Left renal pelvis (tissue), 4 donors: ENCODE results near the gene TPRG1. TPM values are rescaled to one million over a fixed set of nuclear protein-coding genes. Genes with fewer than 3 reads are reported as not detected.

Source experiments
- DNase-seq, 4 donors: peaks; one replicate each; pipeline ENCODE4 v3.0.0-alpha.2; 2013; ENCODE audit warnings: low read depth in 4 of 4, low spot score in 3 of 4
- polyA plus RNA-seq, 4 donors: library from polyadenylated mRNA; unstranded; fragments of 120-200 nt; gene quantifications; one replicate each; pipeline ENCODE4 v1.2.1, GENCODE V29; 2013; ENCODE audit not compliant: insufficient read length in 4 of 4

TPRG1 gene
- polyA plus RNA-seq, 4 donors = 0.53 to 2.0 (median 1.1) TPM

DNA sequence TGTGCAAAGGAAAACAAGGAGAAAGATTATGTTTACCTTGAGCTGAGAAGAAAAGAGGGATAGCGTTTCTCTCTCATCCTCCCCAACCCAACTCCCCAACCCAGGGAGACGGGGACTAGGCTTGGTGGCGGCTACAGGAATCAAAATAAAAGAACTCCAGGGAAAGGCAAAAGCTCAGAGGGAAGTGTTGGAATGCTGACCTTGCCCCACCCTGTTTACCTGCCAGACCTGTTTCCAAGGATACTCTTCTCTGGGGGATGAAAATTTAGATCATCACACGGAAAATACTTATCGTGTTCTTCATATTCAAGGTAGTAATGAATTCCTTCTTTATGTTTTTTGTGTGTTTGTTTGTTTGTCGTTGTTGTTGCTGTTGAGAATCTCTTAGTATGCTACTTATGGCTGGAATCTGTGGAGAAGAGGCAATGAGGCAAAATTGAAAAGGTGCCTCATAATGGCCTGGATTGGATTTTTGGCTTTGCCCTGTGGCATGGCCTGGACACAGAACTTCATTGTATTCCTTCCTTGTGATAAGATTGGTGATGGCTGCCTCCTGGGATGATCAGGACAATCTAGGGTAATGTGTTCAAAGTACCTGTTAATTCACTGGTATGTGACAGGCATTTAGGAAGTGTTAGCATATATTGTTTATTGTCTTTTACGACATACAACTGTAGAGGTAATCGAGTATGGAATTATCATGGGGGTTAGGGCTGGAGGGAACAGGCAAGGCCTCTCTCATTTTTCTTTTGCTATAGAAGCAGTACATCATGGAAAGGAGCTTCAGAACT lies 11.1 kb upstream of the TPRG1 start:
- no peak for DNase-seq

DNA sequence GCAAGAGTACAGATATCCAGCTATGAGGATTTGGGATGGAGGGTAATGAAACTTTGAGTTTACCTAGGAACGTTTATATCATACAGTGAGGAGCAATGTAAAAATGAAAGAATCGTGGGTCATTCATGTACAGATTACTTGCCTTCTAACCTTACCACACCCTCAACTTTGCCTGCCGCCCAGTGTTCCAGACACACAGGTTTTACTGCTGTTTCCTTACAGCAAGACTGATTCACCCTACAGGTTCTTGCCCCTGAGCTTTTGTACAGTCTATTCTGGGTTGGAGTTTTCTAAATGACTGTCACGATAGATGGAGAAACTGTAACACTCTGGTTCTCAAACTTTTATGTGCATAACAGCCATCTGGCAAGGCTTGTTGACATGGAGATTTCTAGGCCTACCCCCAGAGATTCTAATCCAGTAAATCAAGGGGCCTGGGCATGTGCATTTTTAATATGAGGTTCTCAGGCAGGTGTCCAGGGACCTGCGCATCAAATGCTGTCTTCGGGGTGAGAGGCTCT lies 6.6 kb upstream of the TPRG1 start:
- no peak for DNase-seq

DNA sequence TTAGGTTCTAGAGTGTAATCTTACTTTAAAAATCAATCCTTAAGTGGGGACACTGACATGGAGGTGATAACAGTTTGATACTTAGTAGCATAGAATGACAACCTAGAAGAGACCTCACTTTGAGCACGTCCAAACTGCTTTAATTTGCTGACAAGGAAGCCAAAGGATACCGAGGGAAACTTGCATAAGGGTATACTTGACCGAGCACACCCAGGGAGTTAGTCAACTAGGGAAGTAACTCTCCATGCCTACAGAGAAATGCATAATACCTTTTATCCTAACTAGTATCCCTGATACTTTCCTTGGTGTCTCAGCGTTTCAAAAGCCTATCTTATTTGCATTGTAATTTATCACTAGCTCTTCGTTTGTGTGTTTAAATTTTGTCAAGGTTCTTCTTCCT lies 5.5 kb upstream of the TPRG1 start:
- DNase-seq = no peak

DNA sequence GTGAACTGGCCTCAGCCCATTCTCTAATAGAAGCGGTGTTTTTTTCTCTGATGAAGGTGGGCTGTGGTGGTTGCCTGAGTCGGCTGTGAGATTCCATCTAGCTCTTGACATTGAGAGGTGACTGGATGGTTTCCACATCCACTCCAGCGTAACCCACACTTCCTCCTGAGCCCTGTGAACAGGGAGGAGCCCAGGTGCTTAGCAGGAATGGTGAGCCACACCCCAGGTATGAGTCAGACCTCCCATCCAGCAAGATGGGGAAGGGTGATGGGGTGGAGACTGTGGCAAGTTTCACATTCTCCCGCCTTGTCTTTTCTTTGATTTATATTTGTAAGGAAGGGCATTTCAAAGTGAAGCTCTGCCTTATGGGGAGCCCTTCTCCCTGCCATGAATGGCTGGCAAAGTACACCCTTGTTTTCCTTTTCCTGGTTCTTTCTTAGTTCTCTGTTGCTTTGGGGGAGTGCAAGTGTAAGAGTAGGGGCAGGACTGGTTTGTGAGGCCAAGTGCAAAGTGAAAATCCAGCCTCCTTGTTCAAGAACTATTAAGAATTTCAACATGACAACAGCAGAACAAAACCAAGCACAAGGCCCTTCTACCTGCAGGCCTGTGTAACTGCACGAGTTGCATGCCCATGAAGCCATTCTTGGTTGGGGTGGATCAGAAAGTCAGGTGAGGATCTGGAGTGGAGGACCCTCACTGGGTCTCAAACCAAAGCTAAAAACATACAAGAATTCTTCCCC lies 4.6 kb upstream of the TPRG1 start:
- no peak for DNase-seq

DNA sequence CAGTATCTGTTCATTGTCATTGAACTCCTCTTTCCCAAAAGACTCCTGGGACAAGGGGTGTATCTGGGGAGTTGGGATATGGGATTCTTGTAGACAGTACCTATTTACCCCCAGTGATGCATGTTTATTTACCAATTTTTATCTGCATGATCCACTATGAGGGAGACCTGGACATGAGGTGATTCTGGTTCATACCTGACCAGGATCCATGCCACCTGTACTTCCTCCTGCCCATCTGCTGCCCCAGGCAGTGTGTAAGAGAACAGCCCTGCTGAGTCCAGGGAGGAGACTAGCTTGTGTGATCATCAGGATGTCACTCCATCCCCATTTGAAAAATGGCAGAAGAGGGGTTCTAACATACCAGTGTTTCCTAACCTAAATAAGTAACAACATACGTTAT lies 3.1 kb upstream of the TPRG1 start:
- no peak for DNase-seq

DNA sequence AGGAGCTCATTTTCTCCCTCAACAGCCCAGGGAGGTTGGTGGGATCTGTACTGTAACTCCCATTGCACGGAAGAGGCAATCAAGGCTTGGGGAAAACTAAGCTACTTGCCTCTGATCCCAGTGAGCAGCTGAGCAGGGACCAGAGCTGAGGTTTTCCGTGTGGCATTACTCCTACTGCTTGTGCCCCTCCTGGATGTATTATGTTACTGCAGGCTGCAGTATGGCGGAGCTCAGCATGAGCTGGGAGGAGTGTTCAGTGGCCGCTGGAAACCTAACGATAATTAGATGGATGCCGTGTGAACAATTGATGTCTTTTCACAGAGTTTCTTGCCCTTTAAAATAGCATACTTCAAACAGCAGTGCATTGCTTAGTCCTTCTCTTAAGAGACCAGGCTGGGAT lies 2.0 kb upstream of the TPRG1 start:
- DNase-seq = no peak

DNA sequence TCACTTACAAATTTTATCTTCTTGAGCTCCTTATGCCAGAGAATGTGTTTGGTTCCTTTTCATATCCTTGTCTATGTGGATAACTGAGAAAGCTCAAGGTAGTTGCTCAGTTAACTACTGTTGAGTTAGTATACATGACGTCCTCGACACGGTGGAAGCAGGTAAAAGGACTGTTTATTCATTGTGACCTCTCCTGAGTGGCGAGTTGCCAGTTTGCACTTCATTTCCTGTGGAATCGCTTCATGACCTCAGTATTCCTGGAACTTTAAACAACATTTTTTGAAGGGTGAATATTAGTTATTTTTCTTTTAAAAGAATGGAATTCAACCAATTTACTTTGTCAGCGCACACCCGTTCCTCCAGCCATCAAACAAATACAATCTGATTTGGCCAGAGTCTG lies 1.2 kb upstream of the TPRG1 start:
- DNase-seq = no peak

DNA sequence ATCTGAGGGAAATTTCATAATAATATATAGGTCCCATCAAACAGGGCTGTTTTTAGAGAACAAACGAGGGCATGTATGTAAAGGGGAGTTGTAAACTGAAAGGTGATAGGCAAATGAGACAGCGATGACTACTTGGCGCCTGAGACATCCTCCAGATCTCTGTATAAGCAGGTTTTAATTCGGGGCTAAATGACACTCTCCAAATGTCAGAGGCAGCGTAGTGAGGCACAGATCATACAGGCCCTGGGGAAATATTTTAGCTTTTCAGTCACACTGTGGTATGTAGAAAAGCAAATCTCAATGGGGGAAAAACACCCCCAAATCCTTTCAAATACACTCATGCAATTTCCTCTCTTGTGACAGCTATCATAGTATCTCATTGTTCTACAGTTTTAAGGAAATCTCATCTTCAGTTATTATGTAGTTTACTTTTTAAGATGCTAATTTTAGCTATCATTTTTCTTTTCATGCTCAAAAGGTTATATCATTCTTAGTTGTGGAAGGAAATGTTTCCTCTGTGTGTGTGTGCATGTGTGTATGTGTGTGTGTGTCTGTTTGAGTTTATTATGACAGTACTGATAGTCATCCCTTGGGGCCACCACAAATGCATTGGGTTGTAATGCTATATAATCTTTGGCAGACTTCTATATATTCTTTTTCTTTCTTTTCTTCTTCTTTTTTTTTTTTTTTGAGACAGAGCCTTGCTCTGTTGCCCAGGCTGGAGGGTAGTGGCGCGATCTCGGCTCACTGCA lies 1.1 kb downstream of the TPRG1 start:
- DNase-seq = no peak

DNA sequence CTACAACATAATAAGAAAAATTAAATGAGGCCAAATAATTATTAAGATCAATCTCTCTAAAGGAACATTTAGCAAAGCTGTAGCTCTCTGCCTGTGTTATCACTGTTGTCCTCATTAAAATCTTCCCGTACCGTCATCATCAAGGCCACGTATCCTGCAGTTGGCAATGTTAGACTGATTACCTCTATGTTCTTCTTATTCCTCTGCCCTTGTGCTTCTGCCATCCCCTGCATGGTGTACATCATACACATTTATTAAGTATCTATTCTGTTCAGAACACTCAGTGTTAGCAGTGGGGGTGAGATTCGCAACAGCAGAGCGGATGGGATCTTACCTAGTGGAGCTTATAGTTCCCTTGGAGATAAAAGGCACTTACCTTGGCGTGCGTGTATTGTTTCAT lies 12.8 kb downstream of the TPRG1 start:
- no peak for DNase-seq

DNA sequence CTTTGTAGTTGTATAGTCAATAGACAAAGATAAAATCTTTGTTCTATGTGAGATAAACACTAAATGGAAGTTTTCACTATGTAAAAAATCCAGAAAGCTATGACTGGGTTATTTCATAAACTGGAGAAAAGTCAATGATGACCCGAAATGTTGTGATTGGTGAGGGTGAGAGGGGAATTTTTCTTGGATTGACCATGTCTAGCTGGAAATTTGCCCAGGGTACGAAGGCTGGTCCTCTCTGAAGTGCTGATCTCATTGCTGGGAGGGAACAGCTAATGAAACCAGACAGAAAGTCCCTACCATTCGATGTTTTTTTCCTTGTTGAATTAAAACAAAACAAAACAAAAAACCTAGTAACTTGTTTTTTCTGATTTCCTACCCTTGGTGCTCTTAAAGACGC lies 14.3 kb downstream of the TPRG1 start:
- DNase-seq = no peak

DNA sequence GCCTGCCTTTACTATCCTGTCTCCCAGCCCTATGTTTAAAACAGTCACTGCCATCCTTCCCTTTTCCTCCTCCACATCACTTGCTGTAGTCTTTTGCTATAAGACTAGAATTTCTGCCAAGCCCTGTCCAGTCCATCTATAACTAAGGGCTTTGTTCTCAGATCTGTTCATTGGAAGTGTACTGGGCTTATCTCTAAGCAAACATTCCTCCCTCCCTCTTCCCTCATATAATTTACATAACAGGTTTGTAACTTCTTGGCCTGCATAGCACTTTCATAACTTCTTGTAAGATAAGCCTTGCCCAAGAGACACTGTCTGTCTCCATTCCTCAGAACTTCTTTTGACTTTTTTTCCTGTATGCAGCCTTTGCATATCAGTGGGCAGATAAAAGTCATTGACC lies 16.7 kb downstream of the TPRG1 start:
- no peak for DNase-seq

DNA sequence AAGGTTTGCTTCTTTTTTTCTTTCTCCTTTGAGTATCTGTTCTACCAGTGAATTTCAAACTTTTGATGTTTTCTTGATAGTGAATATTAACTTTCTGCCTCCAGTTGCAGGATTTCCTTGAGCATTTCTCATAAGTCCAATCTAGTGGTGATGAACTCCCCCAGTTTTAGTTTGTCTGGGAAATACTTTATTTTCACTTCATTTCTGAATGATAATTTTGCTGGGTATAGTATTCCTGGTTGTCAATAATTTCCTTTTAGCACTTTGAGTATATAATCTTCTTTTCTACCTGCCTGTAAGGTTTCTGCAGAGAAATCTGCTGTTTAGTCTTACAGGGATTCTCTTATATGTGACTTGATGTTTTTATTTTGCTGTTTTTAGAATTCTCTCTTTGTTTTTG lies 21.0 kb downstream of the TPRG1 start:
- no peak for DNase-seq

DNA sequence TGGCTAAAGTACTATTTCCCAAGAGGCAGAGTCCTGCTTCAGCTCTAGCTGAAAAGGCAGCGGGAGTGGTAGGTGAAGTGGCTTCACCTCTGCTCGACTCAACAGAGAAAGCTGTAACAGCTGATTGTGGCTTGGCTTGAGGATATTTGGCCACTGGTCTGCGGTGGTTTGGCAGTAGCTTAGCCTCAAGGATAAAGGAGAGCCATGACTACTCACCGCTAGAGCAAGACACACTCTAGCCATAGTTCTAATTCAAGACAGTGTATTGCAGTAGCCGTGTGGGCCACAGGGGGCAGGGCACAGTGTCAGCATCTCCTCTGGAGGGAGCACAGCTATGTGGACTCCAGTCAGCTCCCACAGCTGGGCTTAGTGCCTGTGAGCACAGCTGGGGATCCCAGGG lies 23.5 kb downstream of the TPRG1 start:
- DNase-seq = no peak

DNA sequence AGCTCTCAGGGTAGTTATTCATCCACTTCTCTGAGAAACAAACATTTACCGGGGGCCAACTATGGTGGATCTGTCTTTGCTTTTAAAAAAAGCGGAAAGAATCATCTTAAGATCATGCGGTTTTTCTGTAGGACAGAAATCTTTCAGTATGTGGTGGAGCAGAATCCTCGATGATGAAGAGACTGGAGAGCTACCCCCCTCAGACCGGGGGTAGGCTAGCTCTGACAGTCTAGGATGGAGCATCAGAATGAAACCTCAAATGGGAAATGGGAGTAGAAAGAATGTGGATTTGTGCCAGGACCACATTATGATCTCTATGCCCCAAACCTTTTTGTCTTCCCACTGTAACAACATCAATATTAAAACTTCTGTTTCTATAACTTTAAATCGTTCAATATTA lies 30.3 kb downstream of the TPRG1 start:
- no peak for DNase-seq

DNA sequence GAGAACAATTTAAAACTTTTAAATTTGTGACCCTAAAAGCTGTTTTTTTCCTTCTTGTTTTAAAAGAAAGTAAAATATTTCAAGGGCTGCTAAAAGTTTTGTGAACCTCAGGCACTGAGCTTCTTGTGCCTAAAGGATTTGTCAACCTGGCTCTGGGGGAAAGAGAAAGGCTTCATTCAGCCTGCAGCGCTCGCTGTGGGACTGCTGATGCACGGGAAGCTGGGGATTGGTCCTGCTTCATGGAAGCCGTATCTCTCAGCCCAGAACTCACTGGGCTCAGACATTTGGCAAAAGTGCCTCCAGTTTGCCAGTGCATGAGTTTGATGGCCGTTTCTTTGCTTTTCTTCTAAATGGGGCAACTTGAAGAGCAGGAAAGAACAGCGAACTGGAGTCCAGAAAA lies 30.8 kb downstream of the TPRG1 start:
- DNase-seq = no peak

DNA sequence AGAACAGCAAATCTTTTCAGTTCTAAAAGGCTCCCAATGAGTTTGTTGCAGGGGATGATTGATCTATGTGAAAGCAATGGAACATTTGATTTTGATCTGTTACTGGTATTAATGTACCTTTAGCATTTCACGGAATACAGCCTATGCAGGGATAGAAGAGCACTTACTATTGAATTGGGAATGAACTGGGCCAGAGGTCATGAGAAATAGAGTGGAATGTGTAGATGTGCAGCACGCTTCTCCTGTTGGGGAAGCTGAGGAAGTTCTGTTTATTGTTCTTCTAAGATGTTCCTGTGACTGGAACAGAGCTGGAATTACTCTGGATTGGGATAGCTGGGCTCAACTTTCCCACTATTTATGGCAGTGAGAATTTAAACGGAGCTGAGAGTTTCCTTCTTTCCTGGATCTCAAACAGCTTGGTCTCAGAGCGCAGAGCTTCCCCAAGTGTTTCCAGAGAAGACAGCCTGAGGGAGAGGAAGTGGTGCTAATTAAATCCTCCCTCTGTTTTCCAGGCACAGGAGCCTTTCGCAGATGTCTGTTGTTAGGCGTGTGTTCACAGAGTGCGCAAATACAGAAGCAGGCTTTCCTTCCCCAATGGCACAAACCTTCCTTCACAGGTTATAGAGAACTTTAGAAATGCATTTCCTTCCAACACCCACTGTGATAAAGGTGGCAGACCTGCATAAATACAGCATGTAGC lies 32.5 kb downstream of the TPRG1 start:
- DNase-seq = no peak

DNA sequence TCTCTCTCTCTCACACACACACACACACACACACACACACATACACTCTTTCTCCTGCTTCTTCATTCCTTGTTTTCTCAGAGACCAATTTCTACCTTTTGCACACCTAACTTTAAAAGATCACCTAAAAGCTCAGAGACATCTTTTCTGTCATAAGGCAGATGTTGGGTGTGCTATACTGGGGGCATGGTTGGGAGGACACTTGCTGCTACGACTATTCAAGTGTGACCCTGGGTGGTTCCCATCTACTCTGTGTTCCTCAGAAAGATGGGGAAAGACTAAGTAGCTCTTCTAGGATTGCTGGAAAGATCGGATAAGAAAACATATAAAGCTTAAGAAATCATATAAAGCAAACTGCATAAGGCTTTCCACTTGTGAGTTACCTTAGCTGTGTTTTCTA lies 33.2 kb downstream of the TPRG1 start:
- DNase-seq = no peak

DNA sequence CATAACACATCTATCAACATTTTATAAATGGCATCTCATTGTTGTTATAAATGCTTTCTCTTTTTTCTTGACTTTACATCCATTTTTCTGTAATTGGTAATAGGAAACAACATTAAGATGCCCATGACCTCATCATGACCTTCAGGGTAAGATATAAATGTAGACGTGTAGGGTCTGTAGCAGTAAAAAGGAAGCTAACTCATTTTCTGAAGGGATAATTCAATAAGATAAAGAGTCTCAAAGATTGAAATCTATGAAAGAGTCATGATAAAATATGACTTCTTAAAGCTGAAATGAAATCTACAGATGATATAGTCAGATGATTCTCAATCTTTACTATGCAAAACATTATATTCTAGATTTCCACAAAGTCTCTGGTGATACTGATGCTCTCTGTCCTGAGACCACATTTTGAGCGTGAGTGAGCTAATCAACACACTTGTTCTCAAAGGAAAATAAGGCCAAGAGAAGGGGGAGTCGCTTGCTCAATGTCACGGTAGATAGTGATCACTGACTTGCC lies 38.5 kb downstream of the TPRG1 start:
- DNase-seq = no peak

DNA sequence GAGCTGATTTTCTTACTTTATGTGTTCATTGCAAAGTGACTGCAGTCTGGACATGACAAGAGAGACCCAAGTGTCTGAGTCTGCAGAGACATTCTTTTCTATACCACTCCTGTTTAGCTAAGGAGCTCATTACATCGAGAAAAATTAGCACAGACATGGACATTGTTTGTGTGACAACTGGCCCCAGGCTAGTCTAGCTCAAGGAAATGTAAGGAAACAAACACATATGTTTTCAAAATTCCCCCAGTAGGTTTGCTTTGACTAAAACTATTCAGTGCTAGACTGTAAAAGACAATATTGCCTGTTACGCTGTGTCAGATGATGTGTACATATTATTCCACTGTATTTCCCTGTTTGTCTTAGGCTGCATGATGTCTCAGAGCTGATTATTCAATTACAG lies 40.9 kb downstream of the TPRG1 start:
- no peak for DNase-seq

DNA sequence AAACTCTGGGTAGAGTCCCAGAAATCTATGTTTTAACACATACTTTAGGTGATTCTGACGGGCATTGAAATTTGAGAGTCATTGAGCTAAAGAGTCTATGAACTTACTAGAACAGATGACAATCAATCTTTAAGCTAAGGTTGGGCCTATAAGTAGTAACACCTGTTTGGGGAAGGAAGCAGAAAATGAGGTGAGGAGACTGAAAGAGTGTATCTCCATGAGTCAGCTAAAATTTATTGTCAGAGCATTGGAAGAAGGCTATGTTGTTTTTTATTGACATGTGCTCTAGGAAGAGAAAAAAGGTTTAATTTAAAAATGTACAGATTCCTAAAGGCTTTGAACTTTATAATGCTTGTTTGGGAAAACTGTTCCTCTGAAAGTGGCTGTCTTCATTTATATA lies 42.9 kb downstream of the TPRG1 start:
- DNase-seq = no peak
